HepG2 (cell line): Measurements from ENCODE around the gene USP15.

Experiments used
- CBX1 ChIP-seq: IDR thresholded peaks from one replicate; pipeline ENCODE4 v1.6.1; 2016; ENCODE audit warnings: antibody characterized with exemption, low read depth
- CHCHD3 ChIP-seq: sonication (generic); formaldehyde crosslinking; IDR thresholded peaks from 2 replicates; pipeline ENCODE4 v1.8.0; 2022; ENCODE audit warnings: mild to moderate bottlenecking, missing genetic modification reagents, moderate library complexity
- EZH2 ChIP-seq: conservative IDR thresholded peaks from 2 replicates; pipeline ENCODE4 v1.6.1; 2012; ENCODE audit warnings: mild to moderate bottlenecking, low read depth, low read length, moderate library complexity
- JUND ChIP-seq: sonication (generic); formaldehyde crosslinking; IDR thresholded peaks from 2 replicates; pipeline ENCODE4 v1.8.0; 2022; ENCODE audit warnings: mild to moderate bottlenecking, missing genetic modification reagents
- KLF12 ChIP-seq: sonication (generic); formaldehyde crosslinking; IDR thresholded peaks from 2 replicates; pipeline ENCODE4 v1.4.0; 2020; ENCODE audit warnings: missing genetic modification reagents, borderline replicate concordance
- RAD21 ChIP-seq: fragments of 450-650 bp; formaldehyde crosslinking; IDR thresholded peaks from 2 replicates; pipeline ENCODE4 v1.5.0; 2020; ENCODE audit warnings: mild to moderate bottlenecking
- ZBTB26 ChIP-seq: IDR thresholded peaks from 2 replicates; pipeline ENCODE4 v1.6.1; 2016; ENCODE audit warnings: missing compliant biosample characterization, missing genetic modification reagents, borderline replicate concordance
- ZNF207 ChIP-seq: fragments of 450-650 bp; IDR thresholded peaks from 2 replicates; pipeline ENCODE4 v1.6.1; 2016; ENCODE audit warnings: antibody characterized with exemption, borderline replicate concordance
- ZNF530 ChIP-seq: sonication (generic); formaldehyde crosslinking; IDR thresholded peaks from 2 replicates; pipeline ENCODE4 v1.5.0; 2020; ENCODE audit warnings: low read depth, mild to moderate bottlenecking, missing genetic modification reagents
- ZNF770 ChIP-seq: sonication (generic); formaldehyde crosslinking; IDR thresholded peaks from 2 replicates; pipeline ENCODE4 v1.5.0; 2020; ENCODE audit warnings: mild to moderate bottlenecking, missing genetic modification reagents
- ZNF790 ChIP-seq: sonication (generic); formaldehyde crosslinking; IDR thresholded peaks from 2 replicates; pipeline ENCODE4 v1.8.0; 2022; ENCODE audit warnings: missing genetic modification reagents, mild to moderate bottlenecking, borderline replicate concordance

- TF ChIP-seq CHCHD3 (CRISPR knock-in tag), result no peak
- no peak for TF ChIP-seq ZNF790 (CRISPR knock-in tag)
- no peak for TF ChIP-seq ZNF207
- no peak for TF ChIP-seq KLF12 (CRISPR knock-in tag)
- TF ChIP-seq RAD21 (CRISPR knock-in tag), result no peak
- no peak for TF ChIP-seq ZBTB26 (CRISPR knock-in tag)
- no peak for TF ChIP-seq ZNF770 (CRISPR knock-in tag)
- no peak for TF ChIP-seq CBX1
- TF ChIP-seq JUND, result no peak
- TF ChIP-seq EZH2, result no peak
- TF ChIP-seq ZNF530 (CRISPR knock-in tag), result no peak
These were observed 5.2 kb upstream of the USP15 start for GRCh38 chr12:62254967-62255366.
